HCT116 (cell line): ENCODE results near the gene DPYSL5. TPM values are rescaled to one million over a fixed set of nuclear protein-coding genes. Genes with fewer than 3 reads are reported as not detected.

ENCODE experiments used
- ATAC-seq: fragments of 200-7000 bp; cut with Tn5 transposase; 2 replicates; pipeline ENCODE4 v1.9.1; 2020; ENCODE audit warnings: mild to moderate bottlenecking, moderate library complexity
- BruUV-seq: library from RNA; stranded (reverse); fragments of 400-500 nt; replicated peaks from 2 replicates; lab custom pipeline; 2021; lab: Mats Ljungman, UMichigan
- CTCF ChIA-PET: fragments of 300-600 bp; sonication (Branson Sonifier 250); formaldehyde crosslinking; loops from one replicate; lab custom pipeline; 2021; ENCODE audit warnings: antibody characterized with exemption; lab: Charles Lee
- POLR2A ChIA-PET: fragments of 300-600, 350-600 bp; sonication (Branson Sonifier 250); formaldehyde crosslinking; loops from one replicate; lab custom pipeline; 2021; ENCODE audit warnings: antibody characterized with exemption; lab: Charles Lee
- RAD21 ChIA-PET, 2 experiments: fragments of 300-600 bp; sonication (Branson Sonifier 250); formaldehyde crosslinking; loops; one replicate each; lab custom pipeline; 2023; ENCODE audit warnings: low total read pairs in 2 of 2; ENCODE audit not compliant: uncharacterized antibody in 2 of 2, unreplicated experiment in 2 of 2, low non-redundant PET in 1 of 2; lab: Charles Lee
- DNase-seq: peaks from one replicate; pipeline ENCODE4 v3.0.0-alpha.2; 2010; ENCODE audit warnings: low read depth, low spot score
- H2AFZ ChIP-seq: fragments of 200-600 bp; shearing (Covaris generic), sonication (generic); 2 replicates; pipeline ENCODE4 v1.6.1; 2017; ENCODE audit warnings: low read depth, mixed run types, mixed read lengths, antibody characterized with exemption, low read length; ENCODE audit not compliant: poor library complexity, severe bottlenecking
- H3K27ac ChIP-seq: 2 replicates; pipeline ENCODE4 v1.5.1; 2012; ENCODE audit warnings: low read depth, low read length
- H3K27me3 ChIP-seq: fragments of 200-600 bp; sonication (generic); 2 replicates; pipeline ENCODE4 v1.6.1; 2016; ENCODE audit warnings: mixed run types, low read length, mixed read lengths; ENCODE audit not compliant: insufficient read depth
- H3K36me3 ChIP-seq, 2 experiments: fragments of 200-500 bp in 1 of 2; fragments of 200-600 bp in 1 of 2; sonication (Bioruptor generic) in 1 of 2; sonication (generic) in 1 of 2; 2 replicates each; pipeline versions ENCODE4 v1.5.1 to v1.6.1; 2014 to 2016; ENCODE audit warnings: low read length in 2 of 2, inconsistent platforms in 1 of 2, mixed read lengths in 1 of 2, mixed run types in 1 of 2; ENCODE audit not compliant: insufficient read depth in 2 of 2, control insufficient read depth in 1 of 2
- H3K4me1 ChIP-seq, 2 experiments: fragments of 200-600 bp in 1 of 2; sonication (generic) in 1 of 2; 2 replicates each; pipeline versions ENCODE4 v1.5.1 to v1.6.1; 2012 to 2017; ENCODE audit warnings: low read length in 2 of 2, inconsistent platforms in 1 of 2, mild to moderate bottlenecking in 1 of 2, mixed read lengths in 1 of 2, mixed run types in 1 of 2, moderate library complexity in 1 of 2; ENCODE audit not compliant: insufficient read depth in 2 of 2, control insufficient read depth in 1 of 2
- H3K4me2 ChIP-seq: fragments of 200-600 bp; sonication (generic); 2 replicates; pipeline ENCODE4 v1.6.1; 2017; ENCODE audit warnings: mixed run types, low read length, mixed read lengths
- H3K4me3 ChIP-seq, 2 experiments: fragments of 200-600 bp in 1 of 2; sonication (generic) in 1 of 2; replicated peaks in 1 of 2; 2 replicates each; pipeline ENCODE4 v1.5.1; 2011 to 2016; ENCODE audit warnings: low read length in 2 of 2, control low read depth in 1 of 2, low read depth in 1 of 2, mild to moderate bottlenecking in 1 of 2, mixed read lengths in 1 of 2, mixed run types in 1 of 2
- H3K79me2 ChIP-seq: fragments of 200-600 bp; sonication (generic); 2 replicates; pipeline ENCODE4 v1.6.1; 2017; ENCODE audit warnings: mild to moderate bottlenecking, mixed run types, low read length, moderate library complexity, mixed read lengths; ENCODE audit not compliant: insufficient read depth
- H3K9ac ChIP-seq: fragments of 200-600 bp; sonication (generic); 2 replicates; pipeline ENCODE4 v1.6.1; 2016; ENCODE audit warnings: low read length, mixed read lengths
- H3K9me2 ChIP-seq: fragments of 200-600 bp; sonication (generic), shearing (Covaris generic); 2 replicates; pipeline ENCODE4 v1.6.1; 2017; ENCODE audit warnings: mixed run types, mild to moderate bottlenecking, moderate library complexity; ENCODE audit not compliant: insufficient read depth
- H3K9me3 ChIP-seq, 2 experiments: fragments of 200-500 bp in 1 of 2; fragments of 200-600 bp in 1 of 2; sonication (Bioruptor generic) in 1 of 2; sonication (generic) in 1 of 2; 2 replicates each; pipeline ENCODE4 v1.6.1; 2014 to 2017; ENCODE audit warnings: low read length in 2 of 2, mixed read lengths in 2 of 2, inconsistent platforms in 1 of 2, low read depth in 1 of 2, mild to moderate bottlenecking in 1 of 2, mixed run types in 1 of 2, moderate library complexity in 1 of 2; ENCODE audit not compliant: control insufficient read depth in 1 of 2, insufficient read depth in 1 of 2
- H4K20me1 ChIP-seq: fragments of 200-600 bp; sonication (generic), shearing (Covaris generic); 2 replicates; pipeline ENCODE4 v1.6.1; 2017; ENCODE audit warnings: mixed run types, mild to moderate bottlenecking, moderate library complexity; ENCODE audit not compliant: insufficient read depth
- ATF3 ChIP-seq: IDR thresholded peaks from 2 replicates; pipeline ENCODE4 v1.6.1; 2012
- CBX3 ChIP-seq: IDR thresholded peaks from 2 replicates; pipeline ENCODE4 v1.6.1; 2012; ENCODE audit warnings: low read depth
- CTCF ChIP-seq, 3 experiments: fragments of 200-600 bp in 1 of 3; sonication (generic) in 1 of 3; IDR thresholded peaks in 2 of 3; conservative IDR thresholded peaks in 1 of 3; 2 replicates each; pipeline ENCODE4 v1.5.1; 2012 to 2017; ENCODE audit warnings: low read depth in 2 of 3, low read length in 2 of 3, antibody characterized with exemption in 1 of 3, borderline replicate concordance in 1 of 3, control low read depth in 1 of 3, mild to moderate bottlenecking in 1 of 3, mixed read lengths in 1 of 3, mixed run types in 1 of 3, moderate library complexity in 1 of 3; ENCODE audit not compliant: insufficient read depth in 1 of 3
- EGR1 ChIP-seq: IDR thresholded peaks from 2 replicates; pipeline ENCODE4 v1.6.1; 2012; ENCODE audit warnings: low read depth
- FOSL1 ChIP-seq: IDR thresholded peaks from 2 replicates; pipeline ENCODE4 v1.6.1; 2012; ENCODE audit warnings: low read depth
- JUND ChIP-seq: IDR thresholded peaks from 2 replicates; pipeline ENCODE4 v1.6.1; 2012
- MAX ChIP-seq: IDR thresholded peaks from 2 replicates; pipeline ENCODE4 v1.6.1; 2012
- POLR2A ChIP-seq: IDR thresholded peaks from 2 replicates; pipeline ENCODE4 v1.7.0; 2011; ENCODE audit warnings: borderline replicate concordance; ENCODE audit not compliant: insufficient read depth, insufficient read length; ENCODE audit errors: extremely low read depth
- POLR2AphosphoS5 ChIP-seq: IDR thresholded peaks from 2 replicates; pipeline ENCODE4 v1.6.1; 2011; ENCODE audit warnings: mild to moderate bottlenecking, low read depth, low read length, moderate library complexity
- RAD21 ChIP-seq: IDR thresholded peaks from 2 replicates; pipeline ENCODE4 v1.6.1; 2012; ENCODE audit warnings: low read depth, mild to moderate bottlenecking
- SIN3A ChIP-seq: IDR thresholded peaks from 2 replicates; pipeline ENCODE4 v1.6.1; 2012; ENCODE audit warnings: low read depth
- SP1 ChIP-seq: IDR thresholded peaks from 2 replicates; pipeline ENCODE4 v1.6.1; 2012; ENCODE audit warnings: low read depth
- SRF ChIP-seq: IDR thresholded peaks from 2 replicates; pipeline ENCODE4 v1.6.1; 2012; ENCODE audit warnings: low read depth
- TCF7L2 ChIP-seq: IDR thresholded peaks from 2 replicates; pipeline ENCODE4 v1.7.0; 2011; ENCODE audit warnings: borderline replicate concordance, inconsistent platforms; ENCODE audit not compliant: insufficient read depth, insufficient read length; ENCODE audit errors: extremely low read depth
- ZBTB33 ChIP-seq: IDR thresholded peaks from 2 replicates; pipeline ENCODE4 v1.6.1; 2011; ENCODE audit warnings: mild to moderate bottlenecking, low read length, moderate library complexity; ENCODE audit not compliant: insufficient replicate concordance; ENCODE audit errors: extremely low read depth
- ZFX ChIP-seq: fragments of 450-650 bp; IDR thresholded peaks from 2 replicates; pipeline ENCODE4 v1.6.1; 2017
- ZNF274 ChIP-seq: fragments of 200-500 bp; sonication (Bioruptor generic); IDR thresholded peaks from 2 replicates; pipeline ENCODE4 v1.6.1; 2014; ENCODE audit warnings: mild to moderate bottlenecking, low read depth, low read length, inconsistent platforms
- intact Hi-C: fragments of 100-400 bp; cut with micrococcal nuclease; formaldehyde crosslinking; loops from 2 replicates; pipeline ENCODE4 v1.10.0; 2022
- total RNA-seq: library from RNA; stranded (reverse); gene quantifications from one replicate; pipeline ENCODE4 v1.2.1, GENCODE V29; 2021; ENCODE audit not compliant: unreplicated experiment
- TF ChIP-seq, protein P1 (sequence below): IDR thresholded peaks from 2 replicates; pipeline ENCODE4 v1.6.1; 2012; ENCODE audit warnings: low read depth

Gene DPYSL5
- total RNA-seq, 1 experiment from 2014 or later: 8.4 TPM

- intact Hi-C loops: no loop called here
- RAD21 ChIA-PET: no interaction called here
Measured at GRCh38 chr2:26855466-26855865, 7.5 kb downstream of the DPYSL5 start.

More at GRCh38 chr2:26855466-26855865, 7.5 kb downstream of the DPYSL5 start:
- ChIA-PET CTCF (interaction anchor here (1.2 to 1.7 kb wide), 2 partner anchors 9 to 67 kb away, joined by 5 read pairs; no protein-coding TSS in a partner anchor), POLR2A (no interaction called here)
- ATAC-seq: no peak
- Histone ChIP-seq H3K27me3 (no peaks in the 10 kb centered on the region), H3K9me2 (no peaks in the 10 kb centered on the region), H2AFZ (no peak overlapping the region), H3K36me3 (no peaks in the 10 kb centered on the region), H3K4me3 (no peak overlapping the region), H3K4me1 (peaks cover 3% of the 10 kb centered on the region in 2 experiments; a peak in 2 of 4 replicates), H3K27ac (no peak overlapping the region), H3K79me2 (no peaks in the 10 kb centered on the region), H3K4me2 (no peak overlapping the region), H3K9ac (no peak overlapping the region), H3K9me3 (no peaks in the 10 kb centered on the region), H4K20me1 (no peaks in the 10 kb centered on the region; the same call in 1 of the 2 replicates)
- DNase-seq: no peak
- no TSS peak for BruUV-seq
- TF ChIP-seq ATF3 (no peak), ZFX (no peak), CTCF (IDR thresholded peaks at IDR 0.05 in 2 of 3, conservative IDR thresholded peaks at IDR 0.05 in 1 of 3; ENCODE audit: borderline replicate concordance in 1 of 3, insufficient read depth in 1 of 3, low read depth in 2 of 3, low read length in 2 of 3) (no peak), SIN3A (no peak), JUND (no peak), ZBTB33 (no peak), FOSL1 (no peak), POLR2A (no peak), POLR2AphosphoS5 (no peak), EGR1 (no peak), CBX3 (no peak), RAD21 (no peak), ZNF274 (no peak), TCF7L2 (no peak), SP1 (no peak), MAX (no peak), SRF (no peak)
- TF ChIP-seq, protein P1, sequence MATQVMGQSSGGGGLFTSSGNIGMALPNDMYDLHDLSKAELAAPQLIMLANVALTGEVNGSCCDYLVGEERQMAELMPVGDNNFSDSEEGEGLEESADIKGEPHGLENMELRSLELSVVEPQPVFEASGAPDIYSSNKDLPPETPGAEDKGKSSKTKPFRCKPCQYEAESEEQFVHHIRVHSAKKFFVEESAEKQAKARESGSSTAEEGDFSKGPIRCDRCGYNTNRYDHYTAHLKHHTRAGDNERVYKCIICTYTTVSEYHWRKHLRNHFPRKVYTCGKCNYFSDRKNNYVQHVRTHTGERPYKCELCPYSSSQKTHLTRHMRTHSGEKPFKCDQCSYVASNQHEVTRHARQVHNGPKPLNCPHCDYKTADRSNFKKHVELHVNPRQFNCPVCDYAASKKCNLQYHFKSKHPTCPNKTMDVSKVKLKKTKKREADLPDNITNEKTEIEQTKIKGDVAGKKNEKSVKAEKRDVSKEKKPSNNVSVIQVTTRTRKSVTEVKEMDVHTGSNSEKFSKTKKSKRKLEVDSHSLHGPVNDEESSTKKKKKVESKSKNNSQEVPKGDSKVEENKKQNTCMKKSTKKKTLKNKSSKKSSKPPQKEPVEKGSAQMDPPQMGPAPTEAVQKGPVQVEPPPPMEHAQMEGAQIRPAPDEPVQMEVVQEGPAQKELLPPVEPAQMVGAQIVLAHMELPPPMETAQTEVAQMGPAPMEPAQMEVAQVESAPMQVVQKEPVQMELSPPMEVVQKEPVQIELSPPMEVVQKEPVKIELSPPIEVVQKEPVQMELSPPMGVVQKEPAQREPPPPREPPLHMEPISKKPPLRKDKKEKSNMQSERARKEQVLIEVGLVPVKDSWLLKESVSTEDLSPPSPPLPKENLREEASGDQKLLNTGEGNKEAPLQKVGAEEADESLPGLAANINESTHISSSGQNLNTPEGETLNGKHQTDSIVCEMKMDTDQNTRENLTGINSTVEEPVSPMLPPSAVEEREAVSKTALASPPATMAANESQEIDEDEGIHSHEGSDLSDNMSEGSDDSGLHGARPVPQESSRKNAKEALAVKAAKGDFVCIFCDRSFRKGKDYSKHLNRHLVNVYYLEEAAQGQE: no peak
